ENCODE data around the gene TMEM205.

- TF ChIP-seq EZH2 (IDR thresholded peaks at IDR 0.05; ENCODE audit: low read depth, low read length, severe bottlenecking): no peak
- 0 out of 3 replicates have a peak, but pooled peaks of 1 of the 2 experiments have one; percentile 20 for TF ChIP-seq POLR2A (IDR thresholded peaks at IDR 0.05; ENCODE audit: control extremely low read depth in 1 of 2, low read depth in 2 of 2, low read length in 2 of 2)
- no peak for TF ChIP-seq NRF1 (IDR thresholded peaks at IDR 0.05; ENCODE audit: low read depth, low read length)
- peak; percentile 11; the same call in 1 of the 2 replicates for TF ChIP-seq YY1 (IDR thresholded peaks at IDR 0.05; ENCODE audit: low read depth, low read length)
- no peak for TF ChIP-seq TCF12 (IDR thresholded peaks at IDR 0.05; ENCODE audit: low read depth, low read length)
- peak; percentile 60 to 72 for TF ChIP-seq RAD21 (IDR thresholded peaks at IDR 0.05 in 1 of 2, conservative IDR thresholded peaks at IDR 0.05 in 1 of 2; ENCODE audit: low read depth in 2 of 2, low read length in 2 of 2)
- no peak for TF ChIP-seq SP1 (IDR thresholded peaks at IDR 0.05; ENCODE audit: low read depth, low read length)
- no peak for TF ChIP-seq EGR1 (IDR thresholded peaks at IDR 0.05; ENCODE audit: borderline replicate concordance, low read depth, low read length)
Observed at GRCh38 chr19:11378319-11379189, 32.5 kb upstream of the TMEM205 start.
